GM21737 (cell line): Measurements from ENCODE around the gene S100A4.

Source experiments
- ATAC-seq: cut with Tn5 transposase; IDR thresholded peaks from one replicate; pipeline ENCODE4 v1.9.1; 2021; ENCODE audit warnings: mild to moderate bottlenecking, moderate library complexity; ENCODE audit not compliant: unreplicated experiment

S100A4 gene

DNA sequence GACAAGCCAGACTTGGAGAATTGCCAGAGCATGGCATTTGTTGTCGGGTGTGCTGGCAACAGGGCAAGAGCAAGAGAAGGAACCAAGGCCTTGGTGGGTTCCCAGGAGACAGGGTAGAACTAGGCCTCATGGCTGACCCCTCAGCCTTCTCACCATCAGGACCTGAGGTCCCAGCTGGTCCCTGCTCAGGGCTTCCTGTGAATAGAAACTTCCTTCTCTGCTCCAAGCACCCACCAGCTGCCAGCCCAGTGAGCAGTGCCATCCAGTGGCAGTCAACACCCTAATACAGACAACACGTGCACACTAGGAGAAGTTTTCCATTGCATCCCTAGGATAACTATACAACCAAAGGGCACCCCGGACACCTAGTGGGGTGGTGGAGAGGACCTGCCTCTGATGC lies 32.6 kb downstream of the S100A4 start:
- no peak for ATAC-seq

DNA sequence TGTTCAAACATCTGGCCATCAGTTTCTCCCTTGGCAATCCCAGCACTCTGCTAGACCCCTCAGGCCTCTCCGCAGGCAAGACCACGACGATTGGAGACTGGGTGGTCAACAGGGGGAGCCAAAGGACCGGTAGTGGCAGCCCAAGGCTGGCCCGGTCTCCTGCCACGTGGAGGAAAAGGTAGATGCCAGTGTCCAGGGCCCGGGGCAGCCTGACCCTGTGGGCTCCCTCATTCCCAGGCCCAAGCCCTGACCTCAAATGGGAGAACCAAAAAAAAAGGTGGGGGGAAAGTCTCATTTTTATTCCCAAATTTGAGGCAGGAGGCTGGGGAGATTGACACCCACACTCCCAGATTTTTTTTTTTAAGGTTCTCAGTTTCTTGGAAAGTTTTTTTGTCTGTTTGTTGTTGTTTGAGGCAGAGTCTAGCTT lies 34.6 kb downstream of the S100A4 start:
- ATAC-seq = no peak

DNA sequence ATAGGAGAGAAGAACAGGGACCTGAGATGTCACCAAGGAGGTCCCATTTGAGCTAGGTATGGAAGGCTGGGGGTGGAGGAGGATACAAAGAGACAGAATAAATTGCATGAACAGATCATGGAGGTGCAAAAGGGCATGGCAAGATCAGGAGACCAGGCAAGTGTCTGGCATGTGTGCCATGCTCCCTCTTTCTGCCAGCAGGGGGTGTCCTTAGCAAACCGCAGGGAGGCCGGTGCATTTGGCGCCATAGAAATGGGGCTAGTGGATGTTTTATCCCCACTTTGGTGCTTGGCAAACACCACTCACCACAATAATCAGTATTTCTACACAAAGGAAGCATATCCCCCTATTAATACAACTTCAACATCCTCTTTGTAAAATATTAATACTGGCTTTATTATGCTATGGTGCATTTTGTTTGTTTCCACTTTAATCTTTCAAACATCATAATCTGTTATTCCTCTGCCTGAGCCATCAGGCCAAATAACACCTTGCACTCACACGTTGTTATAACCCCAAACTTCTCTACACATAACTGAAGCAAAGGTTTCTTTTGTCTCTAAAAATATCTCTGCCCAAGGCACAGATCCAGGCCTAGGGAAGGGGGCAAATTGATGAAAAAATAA lies 35.8 kb downstream of the S100A4 start:
- ATAC-seq = no peak

DNA sequence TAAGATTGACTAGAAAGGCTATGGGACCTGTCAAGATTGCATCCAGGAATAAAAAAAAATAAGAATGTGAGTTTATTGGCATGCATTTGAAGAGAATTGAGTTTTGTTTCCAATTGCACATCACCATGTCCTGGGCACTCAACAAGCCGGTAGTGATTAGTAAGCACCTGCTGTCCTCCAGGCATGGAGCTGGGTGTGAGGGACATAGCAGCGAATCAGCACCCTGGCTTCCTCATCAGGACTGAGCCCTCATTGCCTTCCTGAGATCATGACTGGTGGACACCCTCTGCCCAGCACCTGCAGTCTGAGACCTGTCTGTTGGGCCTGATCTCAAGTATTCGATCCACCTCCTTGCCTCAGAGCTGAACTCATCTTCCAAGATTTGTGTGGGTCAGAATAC lies 36.6 kb downstream of the S100A4 start:
- no peak for ATAC-seq

DNA sequence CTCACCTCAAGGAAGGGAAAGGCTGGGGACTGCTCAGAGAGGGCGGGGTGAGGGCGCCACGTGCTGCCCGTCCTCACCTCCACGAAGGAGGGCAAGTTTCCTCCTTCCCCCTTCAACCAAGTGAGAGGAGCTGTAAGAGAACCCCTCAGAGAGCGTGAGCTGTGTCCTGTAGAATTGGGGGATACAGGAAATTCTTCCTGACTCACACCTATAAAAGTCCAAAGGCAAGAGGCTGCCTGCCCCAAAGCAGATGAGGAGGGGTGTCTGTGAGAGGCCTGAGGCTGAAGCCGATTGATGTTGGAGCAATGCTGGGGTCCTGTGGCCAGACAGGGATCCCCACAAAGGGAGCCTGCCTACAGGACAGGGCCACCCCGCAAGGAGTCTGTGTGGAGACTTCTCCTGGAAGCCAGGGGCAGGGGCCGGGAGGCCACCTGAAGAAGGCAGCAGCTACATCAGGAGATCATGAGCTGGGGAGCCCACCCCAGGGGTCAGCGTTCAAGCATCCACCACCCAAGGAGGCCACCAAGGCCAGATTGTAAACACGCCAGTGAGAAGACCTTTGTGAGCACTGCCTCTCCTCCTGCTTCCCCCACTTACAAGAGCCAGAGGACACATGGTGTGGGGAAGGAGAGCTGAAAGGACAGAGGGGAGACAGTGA lies 37.6 kb downstream of the S100A4 start:
- no peak for ATAC-seq

DNA sequence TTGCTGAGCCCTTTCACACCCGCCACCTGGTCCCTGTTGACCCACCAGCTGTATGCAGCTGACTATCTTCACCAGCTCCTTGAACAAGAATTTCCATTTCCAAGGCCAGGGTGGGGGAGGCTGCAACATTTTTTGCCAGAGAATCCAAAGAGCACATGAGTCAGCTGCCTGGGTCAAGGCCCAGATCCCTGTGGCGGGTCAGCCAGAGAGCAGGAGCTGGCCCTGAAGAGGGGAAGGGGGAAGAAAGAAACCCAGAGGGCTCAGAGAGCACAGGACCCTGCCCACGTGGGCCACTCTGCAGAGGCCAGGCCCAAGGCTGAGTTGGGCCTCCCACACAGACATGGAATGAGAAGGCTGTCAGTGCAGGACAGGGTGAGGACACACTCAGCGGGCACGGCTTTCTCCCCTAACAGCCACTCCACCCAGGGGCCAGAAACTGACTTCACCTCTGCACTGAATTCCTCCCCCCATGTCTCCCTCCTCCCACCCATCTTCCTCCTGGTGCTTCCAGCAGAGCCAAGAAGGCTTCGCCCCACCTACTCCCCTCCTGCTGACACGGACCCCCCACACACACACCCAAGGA lies 38.7 kb downstream of the S100A4 start:
- ATAC-seq = no peak

DNA sequence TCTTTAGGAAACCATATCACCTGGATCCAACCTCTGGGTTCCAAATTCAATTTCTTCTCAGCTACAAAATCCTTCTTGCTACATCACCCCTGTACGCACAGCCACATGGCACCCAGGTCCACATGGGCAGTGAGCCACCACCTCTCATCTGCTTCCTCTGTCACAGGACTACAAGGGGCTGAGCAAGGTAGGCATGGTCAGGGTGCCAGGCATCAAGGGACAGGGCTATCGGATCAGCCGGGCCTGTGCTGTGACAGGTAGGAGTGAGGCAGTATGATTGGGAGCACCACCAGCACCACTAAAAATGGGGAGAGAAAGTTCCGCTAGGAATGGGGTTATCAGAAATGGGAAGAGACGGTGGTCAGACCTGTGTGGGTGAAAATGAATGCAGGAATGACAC lies 39.2 kb downstream of the S100A4 start:
- no peak for ATAC-seq

DNA sequence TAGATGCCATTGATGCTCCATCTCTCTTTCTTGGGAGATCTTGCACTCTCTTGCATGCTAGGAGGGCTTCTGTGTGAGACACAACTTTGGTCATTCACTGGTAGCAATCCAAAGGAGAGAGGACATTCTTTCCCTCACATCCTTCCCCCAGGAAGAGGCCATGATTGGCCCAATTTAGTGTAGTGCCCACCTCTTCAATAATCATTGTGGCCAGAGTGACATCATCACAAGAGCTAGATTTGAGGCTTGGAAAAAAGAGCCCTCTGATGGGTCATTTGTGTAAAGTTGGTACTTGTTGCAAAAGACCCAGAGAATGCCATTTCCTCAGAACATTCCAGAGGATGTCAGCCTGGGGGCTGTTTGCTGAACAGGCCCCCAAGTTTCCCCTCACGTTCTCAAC lies 40.0 kb downstream of the S100A4 start:
- ATAC-seq = no peak

DNA sequence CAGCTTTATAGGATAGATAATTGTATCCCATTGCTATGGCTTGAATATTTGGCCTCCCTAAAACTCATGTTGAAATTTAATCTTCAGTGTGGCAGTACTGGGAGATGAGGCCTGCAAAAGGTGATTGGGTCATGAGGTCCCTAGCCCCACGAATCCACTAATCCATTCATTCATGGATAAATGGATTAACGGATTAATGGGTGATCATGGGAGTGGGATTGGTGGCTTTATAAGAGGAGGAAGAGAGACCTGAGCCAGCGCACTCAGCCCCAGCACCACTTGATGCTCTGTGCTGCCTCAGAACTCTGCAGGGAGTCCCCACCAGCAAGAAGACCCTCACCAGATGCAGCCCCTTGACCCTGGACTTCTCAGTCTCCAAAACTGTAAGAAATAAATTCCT lies 41.8 kb downstream of the S100A4 start:
- ATAC-seq = no peak

DNA sequence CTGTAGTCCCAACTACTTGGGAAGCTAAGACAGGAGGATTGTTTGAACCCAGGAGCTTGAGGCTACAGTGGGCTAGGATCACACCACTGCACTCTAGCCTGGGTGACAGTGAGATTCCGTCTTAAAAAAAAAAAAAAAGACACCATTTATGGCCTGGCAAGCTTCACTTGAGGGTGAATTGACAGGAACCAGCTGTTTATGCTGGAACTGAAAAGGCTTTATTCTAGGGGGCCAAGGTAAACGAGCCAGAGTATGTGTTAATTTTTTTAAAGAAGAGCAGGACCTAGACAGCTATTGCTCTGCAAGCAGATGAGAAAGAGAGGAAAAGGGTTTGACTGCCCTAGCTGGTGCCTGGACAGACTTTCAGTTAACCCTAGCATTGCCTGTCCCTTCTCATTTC lies 46.9 kb downstream of the S100A4 start:
- no peak for ATAC-seq

DNA sequence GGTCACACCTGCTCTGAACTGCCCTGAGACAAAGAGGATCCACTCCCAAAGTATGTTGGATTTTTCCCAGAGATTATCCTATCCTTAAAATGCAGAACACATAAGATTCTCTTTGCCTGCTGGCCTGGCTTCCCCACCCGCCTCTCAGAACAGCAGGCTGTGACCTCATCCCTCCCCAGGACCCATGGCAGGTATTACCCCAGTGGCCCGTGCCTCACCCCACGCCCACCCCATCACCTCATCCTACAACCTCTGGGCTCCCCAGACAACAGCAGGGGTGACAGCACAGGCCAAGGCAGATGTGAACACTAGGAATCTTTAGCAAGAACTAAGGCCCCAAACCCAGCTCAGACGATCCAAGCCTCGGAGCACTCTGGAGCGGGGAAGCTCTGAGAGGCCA lies 50.1 kb downstream of the S100A4 start:
- ATAC-seq = no peak

DNA sequence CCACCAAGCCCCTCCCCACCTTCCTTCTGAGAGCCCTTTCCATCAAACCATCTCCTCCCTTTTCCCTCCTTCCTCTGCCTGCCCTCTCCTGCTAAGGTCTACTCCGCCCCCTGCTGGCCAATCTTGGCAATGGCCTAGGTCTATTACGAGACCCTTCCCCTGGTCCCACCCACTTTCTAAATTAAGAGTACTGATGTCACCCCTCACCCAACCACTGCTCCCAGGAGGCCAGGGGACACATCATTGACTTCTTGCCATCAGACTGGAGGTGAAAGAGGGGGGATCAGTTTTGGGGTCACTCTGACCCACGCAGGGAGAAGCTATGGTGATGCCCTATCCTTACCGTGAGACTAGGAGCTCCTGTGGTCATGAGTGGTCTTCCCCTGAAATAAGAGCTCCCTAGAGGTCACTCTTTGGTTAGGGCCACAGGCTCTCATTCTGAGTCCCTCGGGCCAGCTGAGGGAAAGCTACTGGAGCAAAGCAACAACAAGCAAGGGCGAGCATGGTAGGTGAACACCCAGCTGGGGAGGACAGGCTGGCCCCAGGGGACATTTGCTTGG lies 50.5 kb downstream of the S100A4 start:
- ATAC-seq = no peak
